Neuron (in vitro differentiated cells): ENCODE measurements around the gene CLEC11A.

Experiments
- H2AFZ ChIP-seq: one replicate; pipeline ENCODE4 v1.6.1; 2013; ENCODE audit warnings: low read depth, mild to moderate bottlenecking, inconsistent platforms, low read length, moderate library complexity
- H3K27me3 ChIP-seq: one replicate; pipeline ENCODE4 v1.6.1; 2013; ENCODE audit warnings: low read length; ENCODE audit not compliant: insufficient read depth
- H3K36me3 ChIP-seq: one replicate; pipeline ENCODE4 v1.6.1; 2013; ENCODE audit warnings: low read length; ENCODE audit not compliant: insufficient read depth
- H3K4me1 ChIP-seq: one replicate; pipeline ENCODE4 v1.6.1; 2013; ENCODE audit warnings: low read length; ENCODE audit not compliant: insufficient read depth
- H3K4me3 ChIP-seq: 2 replicates; pipeline ENCODE4 v1.5.1; 2013; ENCODE audit warnings: mild to moderate bottlenecking, low read length, moderate library complexity
- H3K9me3 ChIP-seq: one replicate; pipeline ENCODE4 v1.6.1; 2013; ENCODE audit warnings: low read length

CLEC11A gene

GRCh38 chr19:50697414-50698124 lies 25.6 kb upstream of the CLEC11A start:
- Histone ChIP-seq H3K27me3 (no peaks in the 10 kb centered on the region), H3K36me3 (no peaks in the 10 kb centered on the region), H3K9me3 (no peaks in the 10 kb centered on the region), H3K4me1 (peaks cover 27% of the 10 kb centered on the region), H2AFZ (no peak overlapping the region), H3K4me3 (no peak overlapping the region)

GRCh38 chr19:50701367-50701985 lies 21.7 kb upstream of the CLEC11A start:
- H3K27me3 ChIP-seq: no peaks in the 10 kb centered on the region
- no peak overlapping the region for H3K4me3 ChIP-seq
- H3K36me3 ChIP-seq: no peaks in the 10 kb centered on the region
- H3K4me1 ChIP-seq: no peaks in the 10 kb centered on the region
- H3K9me3 ChIP-seq: no peaks in the 10 kb centered on the region
- no peak overlapping the region for H2AFZ ChIP-seq

GRCh38 chr19:50702158-50702870 lies 20.9 kb upstream of the CLEC11A start:
- Histone ChIP-seq H3K9me3 (no peaks in the 10 kb centered on the region), H3K36me3 (no peaks in the 10 kb centered on the region), H3K4me3 (no peak overlapping the region)

DNA sequence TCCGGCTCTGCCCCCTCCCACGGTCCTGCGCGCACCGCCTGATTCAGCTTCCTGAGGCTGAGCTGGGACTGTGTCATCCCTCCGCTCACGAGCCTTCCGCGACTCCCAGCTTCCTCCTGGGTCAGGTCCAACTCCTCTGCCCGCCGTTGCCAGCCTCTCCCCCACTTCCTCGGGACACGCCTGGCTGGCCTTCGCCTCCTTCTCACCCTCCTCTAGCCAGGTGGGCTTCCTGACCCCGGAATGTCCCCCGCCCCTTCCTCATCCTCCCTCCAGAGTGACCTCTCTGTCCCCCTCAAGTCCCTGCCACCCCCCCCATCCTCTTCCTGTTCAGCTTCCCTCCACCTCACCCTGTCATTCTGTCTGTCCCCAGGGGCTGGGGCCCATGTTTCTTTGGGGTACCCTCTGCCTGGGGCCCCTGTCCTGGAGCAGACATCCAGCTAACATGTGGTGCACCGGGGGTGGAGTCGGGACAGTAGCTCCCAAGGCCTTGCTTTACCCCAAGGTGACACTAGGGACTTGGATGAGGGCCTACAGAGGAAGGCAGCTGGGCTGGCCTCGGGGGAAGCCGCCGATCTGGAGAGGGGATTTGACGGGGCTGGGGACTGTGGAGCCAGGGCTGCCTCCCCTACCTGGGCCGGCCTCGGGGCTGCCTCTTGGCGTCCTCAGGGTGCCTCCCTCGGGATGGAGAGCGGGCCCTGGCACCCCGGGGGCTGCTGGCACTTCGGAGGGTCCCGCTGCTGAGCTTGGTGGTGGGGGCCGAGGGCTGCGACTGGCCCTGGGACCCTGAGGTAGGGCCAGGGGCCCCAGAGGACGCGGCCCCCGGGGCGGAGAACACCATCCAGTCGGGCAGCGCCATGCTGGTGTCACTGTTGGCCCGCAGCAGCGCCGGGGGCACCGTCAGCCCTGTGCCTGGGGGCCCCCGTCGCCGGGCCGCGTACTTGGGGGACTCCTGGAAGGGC lies 20.0 kb upstream of the CLEC11A start:
- H3K4me1 ChIP-seq: no peaks in the 10 kb centered on the region
- H3K36me3 ChIP-seq: no peaks in the 10 kb centered on the region
- no peaks in the 10 kb centered on the region for H3K9me3 ChIP-seq
- no peak overlapping the region for H2AFZ ChIP-seq
- no peak overlapping the region for H3K4me3 ChIP-seq
- H3K27me3 ChIP-seq: no peaks in the 10 kb centered on the region

More at GRCh38 chr19:50702158-50702870, 20.9 kb upstream of the CLEC11A start:
- Histone ChIP-seq H2AFZ (no peak overlapping the region), H3K4me1 (no peaks in the 10 kb centered on the region), H3K27me3 (no peaks in the 10 kb centered on the region)

DNA sequence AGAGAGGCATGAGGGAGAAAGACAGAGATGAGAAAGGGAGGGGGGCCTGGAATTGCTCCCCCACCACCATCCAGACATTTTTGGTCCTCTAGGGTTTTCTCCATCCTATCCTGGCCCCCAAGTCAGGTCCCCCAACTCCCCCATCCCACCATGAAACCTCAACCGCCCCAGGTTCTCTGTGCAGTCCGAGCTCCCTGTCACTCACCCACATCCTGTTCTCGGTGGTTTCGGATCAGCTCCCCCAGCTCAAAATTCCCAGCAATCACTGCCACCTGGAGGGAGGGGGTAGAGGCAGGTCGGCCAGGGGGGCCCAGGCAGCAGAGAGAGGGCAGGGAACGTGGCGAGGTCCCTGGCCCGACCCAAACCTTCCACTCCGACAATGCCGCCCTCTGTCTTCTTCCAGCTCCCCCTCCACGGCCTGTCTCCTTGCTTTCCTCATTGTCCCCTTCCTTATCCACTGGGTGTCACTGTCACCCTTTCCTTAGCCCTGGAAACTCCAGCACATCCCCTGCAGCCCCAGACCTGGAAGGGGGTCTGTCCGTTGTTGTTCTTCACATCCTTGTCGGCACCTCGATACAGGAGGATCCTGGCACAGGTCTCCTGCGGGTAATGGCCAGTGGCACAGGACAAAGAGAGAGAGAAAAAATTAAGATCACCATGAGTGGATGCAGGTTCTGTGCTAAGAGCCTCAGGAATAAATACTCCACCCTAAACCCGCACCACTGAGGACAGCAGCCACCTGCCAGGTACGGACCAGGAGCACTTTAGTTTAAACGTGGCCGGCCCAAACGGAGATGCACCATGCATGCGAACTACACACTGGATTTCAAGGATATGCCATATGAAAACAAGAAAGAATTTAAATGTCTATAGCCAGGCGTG lies 19.0 kb upstream of the CLEC11A start:
- Histone ChIP-seq H3K4me3 (no peak overlapping the region), H3K9me3 (no peaks in the 10 kb centered on the region), H3K4me1 (no peaks in the 10 kb centered on the region), H3K27me3 (no peaks in the 10 kb centered on the region), H2AFZ (no peak overlapping the region), H3K36me3 (no peaks in the 10 kb centered on the region)

DNA sequence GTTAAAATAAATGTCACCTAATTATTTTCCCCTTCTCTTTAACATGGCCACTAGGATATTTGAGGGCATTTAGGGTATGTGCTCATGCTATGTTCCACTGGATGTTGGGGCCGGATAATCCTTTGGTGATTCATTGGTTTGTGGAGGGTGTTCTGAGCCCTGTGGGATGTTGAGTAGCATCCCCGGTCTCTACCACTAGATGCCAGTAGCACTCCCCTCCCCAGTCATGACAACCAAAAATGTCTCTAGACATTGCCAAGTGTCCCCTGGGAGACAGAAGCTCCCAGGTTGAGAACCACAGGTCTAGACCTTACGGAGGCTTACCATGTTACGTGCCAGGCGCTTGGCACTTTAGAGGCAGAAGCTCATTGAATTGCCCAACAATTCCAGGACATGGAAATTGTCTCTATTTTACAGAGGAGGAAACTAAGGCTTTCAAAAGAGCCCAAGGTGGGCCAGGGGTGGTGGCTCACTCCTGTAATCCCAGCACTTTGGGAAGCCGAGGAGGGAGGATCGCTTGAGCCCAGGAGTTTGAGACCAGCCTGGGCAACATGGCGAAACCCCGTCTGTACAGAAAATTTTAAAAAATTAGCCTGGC lies 17.6 kb upstream of the CLEC11A start:
- no peaks in the 10 kb centered on the region for H3K4me1 ChIP-seq
- H3K36me3 ChIP-seq: no peaks in the 10 kb centered on the region
- H2AFZ ChIP-seq: no peak overlapping the region
- no peaks in the 10 kb centered on the region for H3K27me3 ChIP-seq
- H3K4me3 ChIP-seq: no peak overlapping the region
- H3K9me3 ChIP-seq: no peaks in the 10 kb centered on the region

- Histone ChIP-seq H3K27me3 (no peaks in the 10 kb centered on the region), H3K4me3 (no peak overlapping the region), H3K4me1 (no peaks in the 10 kb centered on the region), H3K36me3 (no peaks in the 10 kb centered on the region), H3K9me3 (no peaks in the 10 kb centered on the region), H2AFZ (no peak overlapping the region)
These were observed 16.8 kb upstream of the CLEC11A start for GRCh38 chr19:50706387-50706786.

- Histone ChIP-seq H3K27me3 (no peaks in the 10 kb centered on the region), H2AFZ (no peak overlapping the region), H3K4me3 (no peak overlapping the region), H3K4me1 (no peaks in the 10 kb centered on the region), H3K36me3 (no peaks in the 10 kb centered on the region), H3K9me3 (no peaks in the 10 kb centered on the region)
These were observed 14.8 kb upstream of the CLEC11A start for GRCh38 chr19:50708179-50708879.

- no peaks in the 10 kb centered on the region for H3K36me3 ChIP-seq
These were observed 13.1 kb upstream of the CLEC11A start for GRCh38 chr19:50710094-50710493.

GRCh38 chr19:50710612-50711011 lies 12.6 kb upstream of the CLEC11A start:
- Histone ChIP-seq H3K9me3 (no peaks in the 10 kb centered on the region), H3K4me1 (no peaks in the 10 kb centered on the region), H2AFZ (no peak overlapping the region), H3K36me3 (no peaks in the 10 kb centered on the region), H3K27me3 (no peaks in the 10 kb centered on the region), H3K4me3 (no peak overlapping the region)

More at GRCh38 chr19:50710094-50710493, 13.1 kb upstream of the CLEC11A start:
- no peak overlapping the region for H2AFZ ChIP-seq
- no peaks in the 10 kb centered on the region for H3K27me3 ChIP-seq
- H3K4me3 ChIP-seq: no peak overlapping the region
- H3K4me1 ChIP-seq: no peaks in the 10 kb centered on the region
- H3K9me3 ChIP-seq: no peaks in the 10 kb centered on the region

DNA sequence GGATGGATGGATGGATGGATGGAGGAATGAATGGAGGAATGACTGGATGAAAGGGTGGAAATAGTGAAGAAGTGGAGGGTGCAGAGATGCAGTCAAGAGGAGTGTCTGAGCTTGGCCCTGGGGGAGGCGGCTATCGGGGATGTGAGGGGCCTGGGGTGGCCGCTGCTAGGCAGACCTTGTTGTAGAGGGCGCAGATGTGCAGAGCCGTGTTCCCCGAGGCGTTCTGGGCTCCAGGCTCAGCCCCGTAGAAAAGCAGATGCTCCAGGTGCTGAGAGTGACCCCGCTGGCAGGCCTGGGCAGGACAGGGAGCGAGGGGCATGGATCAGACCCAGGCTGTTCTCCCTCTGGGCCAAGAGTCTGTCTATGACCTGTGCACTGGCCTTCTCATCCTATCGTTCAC lies 12.0 kb upstream of the CLEC11A start:
- no peaks in the 10 kb centered on the region for H3K27me3 ChIP-seq
- H3K36me3 ChIP-seq: no peaks in the 10 kb centered on the region
- H3K4me1 ChIP-seq: no peaks in the 10 kb centered on the region
- H3K4me3 ChIP-seq: no peak overlapping the region
- H3K9me3 ChIP-seq: no peaks in the 10 kb centered on the region
- H2AFZ ChIP-seq: no peak overlapping the region
